NT2/D1 (cell line): Measurements from ENCODE around the gene ATXN1.

Experiments used
- DNase-seq: peaks from one replicate; pipeline ENCODE4 v3.0.0-alpha.2; 2011; ENCODE audit warnings: low read depth, low spot score
- H3K27me3 ChIP-seq: 2 replicates; pipeline ENCODE4 v1.6.0; 2011; ENCODE audit warnings: mild to moderate bottlenecking; ENCODE audit not compliant: insufficient read length, insufficient read depth
- H3K36me3 ChIP-seq: 2 replicates; pipeline ENCODE4 v1.6.1; 2011; ENCODE audit warnings: mild to moderate bottlenecking, low read length, mixed read lengths; ENCODE audit not compliant: insufficient read depth, insufficient read length
- H3K4me1 ChIP-seq: 2 replicates; pipeline ENCODE4 v1.5.1; 2011; ENCODE audit not compliant: insufficient read depth, insufficient read length
- H3K4me3 ChIP-seq: 2 replicates; pipeline ENCODE4 v1.5.1; 2011; ENCODE audit warnings: low read depth; ENCODE audit not compliant: insufficient read length
- H3K9ac ChIP-seq: 2 replicates; pipeline ENCODE4 v1.6.0; 2011; ENCODE audit warnings: low read depth; ENCODE audit not compliant: insufficient read length
- H3K9me3 ChIP-seq: 2 replicates; pipeline ENCODE4 v1.5.1; 2011; ENCODE audit warnings: mild to moderate bottlenecking, low read length; ENCODE audit not compliant: insufficient read depth
- SUZ12 ChIP-seq: IDR thresholded peaks from 2 replicates; pipeline ENCODE4 v1.6.1; 2011; ENCODE audit not compliant: insufficient read length, insufficient read depth; ENCODE audit errors: extremely low read depth
- YY1 ChIP-seq: IDR thresholded peaks from 2 replicates; pipeline ENCODE4 v1.6.1; 2011; ENCODE audit not compliant: insufficient read length, insufficient read depth
- ZNF274 ChIP-seq: IDR thresholded peaks from 2 replicates; pipeline ENCODE4 v1.6.1; 2011; ENCODE audit warnings: mild to moderate bottlenecking, low read depth, low read length

Gene ATXN1

DNA sequence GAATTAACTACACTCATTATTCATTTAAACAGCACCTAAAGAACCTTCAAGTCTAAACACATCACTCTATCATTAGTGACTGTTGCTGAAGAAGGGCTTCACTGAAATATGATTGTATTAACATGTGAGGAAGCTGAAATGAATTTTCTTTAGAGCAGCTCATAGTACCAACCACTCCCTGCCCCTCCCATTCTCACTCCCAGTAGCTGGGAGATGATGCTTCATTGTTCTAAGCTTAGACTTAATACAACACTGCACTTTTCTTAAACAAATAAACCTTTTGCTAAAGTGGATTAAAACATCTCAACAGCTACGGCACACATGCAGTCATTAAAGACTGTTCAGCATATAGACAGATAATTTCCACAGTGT is 63.1 kb downstream of the ATXN1 start:
- Histone ChIP-seq H3K9me3 (no peaks in the 10 kb centered on the region), H3K9ac (no peak overlapping the region), H3K4me3 (no peak overlapping the region), H3K4me1 (no peaks in the 10 kb centered on the region), H3K36me3 (no peaks in the 10 kb centered on the region), H3K27me3 (no peaks in the 10 kb centered on the region)
- TF ChIP-seq SUZ12, result no peak
- DNase-seq, result no peak

DNA sequence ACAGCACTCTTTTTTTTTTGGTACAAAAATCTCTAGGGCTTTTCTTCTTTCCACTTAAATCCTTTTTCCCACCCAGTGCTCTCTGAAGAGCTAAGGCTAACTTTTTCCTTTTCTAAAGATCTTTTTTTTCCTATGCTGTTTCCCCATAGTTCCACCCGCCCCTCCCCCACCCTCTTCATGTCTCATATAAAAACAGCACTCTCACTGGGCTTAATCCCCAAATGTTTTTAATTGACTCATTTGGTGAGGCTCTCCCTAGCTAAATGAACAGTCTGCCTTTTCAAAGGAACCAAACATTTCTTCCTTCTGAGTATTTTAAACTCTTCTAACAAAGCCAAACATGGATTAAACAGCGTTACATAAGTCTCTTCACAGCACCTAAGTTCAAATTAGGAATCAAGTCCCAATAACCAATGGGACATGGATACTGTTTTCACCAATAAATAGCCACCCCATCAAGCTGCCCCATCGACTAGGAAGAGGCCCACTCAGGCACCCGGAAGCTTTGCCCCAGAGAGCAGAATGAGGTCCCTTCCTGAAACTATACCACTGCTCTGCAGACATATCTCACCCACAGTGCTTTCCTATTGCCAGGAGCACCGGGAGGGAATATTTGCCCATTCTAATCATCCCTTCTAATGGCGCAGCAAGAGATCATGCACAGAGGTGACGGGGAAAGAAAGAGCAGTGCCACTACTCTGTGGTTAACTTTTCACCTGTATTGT is 63.7 kb downstream of the ATXN1 start:
- H3K9ac ChIP-seq, result no peak overlapping the region
- no peak overlapping the region for H3K4me3 ChIP-seq
- no peaks in the 10 kb centered on the region for H3K27me3 ChIP-seq
- TF ChIP-seq YY1 (no peak), SUZ12 (no peak)
- no peaks in the 10 kb centered on the region for H3K36me3 ChIP-seq
- no peak for DNase-seq
- no peaks in the 10 kb centered on the region for H3K9me3 ChIP-seq
- H3K4me1 ChIP-seq, result no peaks in the 10 kb centered on the region

GRCh38 chr6:16696496-16696895 is 64.8 kb downstream of the ATXN1 start:
- H3K4me1 ChIP-seq, result no peaks in the 10 kb centered on the region
- H3K27me3 ChIP-seq, result no peaks in the 10 kb centered on the region
- H3K36me3 ChIP-seq, result no peaks in the 10 kb centered on the region
- no peak for DNase-seq
- H3K9ac ChIP-seq, result no peak overlapping the region
- TF ChIP-seq ZNF274 (no peak), YY1 (no peak), SUZ12 (no peak)
- H3K9me3 ChIP-seq, result no peaks in the 10 kb centered on the region
- no peak overlapping the region for H3K4me3 ChIP-seq

DNA sequence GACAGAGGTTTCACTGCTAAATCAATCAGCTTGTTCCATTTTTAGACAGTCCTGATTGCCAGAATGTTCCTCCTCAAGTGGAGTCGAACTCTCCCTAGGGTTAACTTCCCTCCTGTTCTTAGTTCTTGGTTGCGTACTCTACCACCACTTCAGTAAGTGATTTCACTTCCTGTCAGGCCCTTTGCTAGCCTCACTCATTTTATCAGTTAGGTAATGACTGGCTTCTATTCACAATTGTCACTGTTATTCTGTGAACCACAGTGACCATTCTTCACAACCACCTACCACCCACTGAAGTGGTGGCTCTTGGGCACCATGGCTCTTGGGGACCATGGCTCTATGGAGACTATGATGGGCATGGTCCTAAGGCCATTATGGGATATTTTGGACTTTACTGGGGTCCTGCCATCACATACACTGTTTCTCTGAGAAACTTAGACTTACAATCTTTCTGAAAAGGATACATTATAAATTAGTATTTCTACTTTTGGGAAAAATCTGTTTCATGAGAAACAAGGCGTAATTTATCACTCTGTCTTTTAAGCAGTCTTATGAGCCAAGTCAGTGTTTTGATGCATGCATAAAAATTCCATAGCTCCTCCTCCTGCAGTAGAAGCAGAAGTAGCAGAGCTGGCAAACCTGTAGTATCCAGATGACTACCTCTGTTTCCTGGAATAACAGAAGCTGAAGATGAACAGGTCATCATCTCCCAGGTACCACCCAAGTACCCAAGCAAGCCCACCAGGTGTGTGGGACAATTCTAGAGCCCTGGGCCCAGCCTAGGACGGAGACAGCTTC is 66.3 kb downstream of the ATXN1 start:
- H3K4me3 ChIP-seq, result no peak overlapping the region
- no peak overlapping the region for H3K9ac ChIP-seq
- no peak for DNase-seq
- H3K4me1 ChIP-seq, result no peaks in the 10 kb centered on the region
- no peaks in the 10 kb centered on the region for H3K27me3 ChIP-seq
- TF ChIP-seq SUZ12, result no peak
- no peak for TF ChIP-seq ZNF274
- no peak for TF ChIP-seq YY1
- no peaks in the 10 kb centered on the region for H3K36me3 ChIP-seq
- no peaks in the 10 kb centered on the region for H3K9me3 ChIP-seq

- Histone ChIP-seq H3K9ac (no peak overlapping the region), H3K4me1 (no peaks in the 10 kb centered on the region), H3K4me3 (no peak overlapping the region), H3K36me3 (no peaks in the 10 kb centered on the region), H3K27me3 (no peaks in the 10 kb centered on the region), H3K9me3 (no peaks in the 10 kb centered on the region)
- DNase-seq, result no peak
- no peak for TF ChIP-seq YY1
- no peak for TF ChIP-seq ZNF274
- TF ChIP-seq SUZ12, result no peak
Measured at GRCh38 chr6:16691324-16691723, 69.9 kb downstream of the ATXN1 start.

- H3K4me3 ChIP-seq, result no peak overlapping the region
- TF ChIP-seq ZNF274, result no peak
- TF ChIP-seq YY1, result no peak
- no peak for TF ChIP-seq SUZ12
- H3K36me3 ChIP-seq, result no peaks in the 10 kb centered on the region
- H3K9ac ChIP-seq, result no peak overlapping the region
- no peaks in the 10 kb centered on the region for H3K27me3 ChIP-seq
- no peaks in the 10 kb centered on the region for H3K4me1 ChIP-seq
- no peaks in the 10 kb centered on the region for H3K9me3 ChIP-seq
- DNase-seq, result no peak
Measured at GRCh38 chr6:16690608-16691142, 70.6 kb downstream of the ATXN1 start.

DNA sequence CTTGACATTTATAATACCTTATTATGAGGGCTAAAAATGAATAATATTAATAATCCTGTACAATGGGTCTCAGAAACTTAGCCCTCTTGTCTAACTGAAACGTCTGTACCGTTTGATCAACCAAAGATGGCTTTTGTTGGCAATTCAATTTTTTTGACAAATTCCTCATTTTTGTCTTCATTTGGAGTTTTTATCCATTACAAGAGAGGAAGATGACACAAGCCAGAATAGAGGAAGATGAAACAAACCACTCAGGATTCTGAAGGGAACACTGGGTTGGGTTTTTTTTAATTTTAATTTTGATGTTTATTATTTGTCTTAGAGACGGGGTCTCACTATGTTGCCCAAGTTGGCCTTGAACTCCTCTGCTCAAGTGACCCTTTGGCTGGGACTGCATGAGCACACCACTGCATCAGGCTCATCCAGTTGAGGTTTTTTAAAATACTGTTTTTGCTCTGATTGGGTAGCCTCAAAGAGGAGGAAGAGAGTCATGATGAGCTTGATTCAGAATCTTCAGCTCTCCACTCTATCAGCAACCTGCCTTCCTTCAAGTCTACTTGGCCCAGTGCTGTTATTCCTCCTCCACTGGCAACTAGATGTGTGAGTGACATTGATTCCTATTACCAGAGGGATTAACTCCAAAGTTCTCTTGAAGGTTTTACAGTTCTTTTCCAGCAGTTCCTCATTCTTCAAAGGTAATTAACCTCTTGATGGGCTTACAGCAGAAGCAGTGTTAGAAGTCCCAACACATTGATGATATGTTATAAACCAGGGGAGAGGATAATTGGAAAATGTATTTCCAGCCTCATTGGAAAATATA is 71.3 kb downstream of the ATXN1 start:
- no peaks in the 10 kb centered on the region for H3K36me3 ChIP-seq
- no peaks in the 10 kb centered on the region for H3K4me1 ChIP-seq
- DNase-seq, result no peak
- no peaks in the 10 kb centered on the region for H3K9me3 ChIP-seq
- no peak overlapping the region for H3K9ac ChIP-seq
- H3K4me3 ChIP-seq, result no peak overlapping the region
- TF ChIP-seq ZNF274 (no peak), SUZ12 (no peak), YY1 (no peak)
- H3K27me3 ChIP-seq, result no peaks in the 10 kb centered on the region
